Embryonic facial prominence (tissue), 1 donor: ENCODE measurements around the gene DTNB.
"Not testable (repeated sequence)": the region's sequence is repeated elsewhere in the genome, so short reads cannot be mapped to it uniquely, and the experiment has no call there.

Experiments
- DNase-seq: peaks from one replicate; pipeline ENCODE4 v3.0.0-alpha.2; 2016; ENCODE audit errors: extremely low spot score

Gene DTNB

DNA sequence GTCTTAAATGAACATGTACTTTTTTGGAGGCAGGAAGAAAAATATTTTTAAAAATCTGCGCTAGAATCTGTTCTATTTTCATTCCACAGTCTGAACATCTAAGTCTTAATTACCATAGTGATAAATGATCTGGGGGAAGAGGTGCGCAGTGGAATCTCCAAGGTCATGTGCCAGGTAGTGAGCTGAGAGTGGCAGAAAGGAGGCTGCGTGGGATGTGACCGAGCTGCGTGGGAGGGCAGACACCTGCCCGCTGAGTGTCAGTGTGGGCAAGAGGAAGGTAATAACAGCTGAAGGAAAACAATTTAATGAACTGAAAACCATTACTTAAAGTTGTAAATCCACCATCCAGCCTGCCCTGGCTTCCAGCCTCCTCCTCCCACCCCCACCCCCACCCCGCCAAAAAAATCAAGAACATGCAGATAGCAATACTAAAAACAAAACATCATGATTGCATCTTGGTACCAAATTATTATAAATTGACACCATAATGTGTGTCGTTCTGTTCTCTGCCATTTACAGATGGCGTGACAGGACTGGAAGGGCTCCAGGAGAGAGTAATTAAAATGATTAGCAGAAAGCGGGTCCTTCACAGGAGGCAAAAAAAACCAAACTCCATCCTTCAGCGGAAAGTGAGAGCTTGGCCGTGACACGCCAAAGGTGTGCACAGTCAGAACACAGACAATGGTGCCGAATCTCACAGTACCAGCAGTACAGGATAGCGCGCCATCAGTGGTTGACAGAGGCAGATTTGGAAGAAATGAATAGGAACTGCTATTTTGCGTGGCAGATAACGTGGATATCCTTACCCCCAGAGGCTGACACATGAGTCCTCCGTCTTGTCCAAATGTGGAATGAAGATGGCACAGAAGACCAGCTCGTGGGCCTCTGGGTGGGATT is 11.4 kb upstream of the DTNB start:
- DNase-seq = no peak

DNA sequence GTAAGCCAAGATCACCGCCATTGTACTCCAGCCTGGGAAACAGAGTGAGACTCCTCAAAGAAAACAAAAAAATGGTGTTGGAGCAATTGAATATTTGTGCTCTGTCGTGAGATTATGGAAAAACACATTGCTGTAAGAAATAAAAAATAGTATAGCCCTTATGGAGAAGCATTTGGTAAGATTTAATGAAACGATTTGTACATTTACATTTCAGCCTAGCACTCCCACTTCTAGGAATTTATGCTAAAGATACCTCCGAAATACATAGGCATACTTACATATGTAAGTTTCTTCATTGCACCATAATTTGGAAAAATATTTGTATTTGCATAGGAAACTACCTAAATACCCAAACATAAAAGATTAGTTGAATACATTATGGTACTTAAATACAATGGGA is 8.7 kb upstream of the DTNB start:
- no peak for DNase-seq

DNA sequence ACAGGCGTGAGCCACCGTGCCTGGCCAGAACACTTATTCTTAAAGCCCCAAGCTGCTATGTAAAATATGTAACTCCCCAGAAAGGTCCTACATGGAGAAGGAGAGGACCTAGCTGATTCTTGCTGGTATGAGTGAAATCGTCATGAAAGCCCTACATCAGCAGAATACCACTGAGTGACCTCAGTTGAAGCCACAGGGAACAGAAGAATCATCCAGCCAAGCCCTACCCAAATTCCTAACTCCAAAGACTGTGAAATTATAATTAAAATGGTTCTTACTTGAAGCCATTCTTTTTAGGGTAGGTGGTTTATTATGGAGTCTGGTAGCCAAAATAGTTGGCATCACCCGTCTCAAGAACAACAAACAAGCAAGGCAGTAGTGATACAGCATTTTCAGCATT is 4.5 kb upstream of the DTNB start:
- DNase-seq = no peak

DNA sequence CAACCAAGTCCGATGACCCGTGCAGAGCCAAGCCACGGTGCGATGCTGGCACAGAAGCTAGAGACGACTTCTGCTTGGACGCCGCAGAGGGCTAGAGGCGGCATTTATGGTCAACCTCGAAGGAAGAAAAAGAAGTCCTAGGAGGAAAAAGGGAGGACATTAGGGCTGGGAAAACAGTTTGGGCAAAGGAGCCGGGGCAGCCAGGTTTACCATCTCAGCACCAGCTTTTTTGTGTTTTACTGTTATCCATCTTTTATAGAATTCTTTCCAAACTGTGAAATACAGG is 643 bp upstream of the DTNB start:
- DNase-seq = no peak

DNA sequence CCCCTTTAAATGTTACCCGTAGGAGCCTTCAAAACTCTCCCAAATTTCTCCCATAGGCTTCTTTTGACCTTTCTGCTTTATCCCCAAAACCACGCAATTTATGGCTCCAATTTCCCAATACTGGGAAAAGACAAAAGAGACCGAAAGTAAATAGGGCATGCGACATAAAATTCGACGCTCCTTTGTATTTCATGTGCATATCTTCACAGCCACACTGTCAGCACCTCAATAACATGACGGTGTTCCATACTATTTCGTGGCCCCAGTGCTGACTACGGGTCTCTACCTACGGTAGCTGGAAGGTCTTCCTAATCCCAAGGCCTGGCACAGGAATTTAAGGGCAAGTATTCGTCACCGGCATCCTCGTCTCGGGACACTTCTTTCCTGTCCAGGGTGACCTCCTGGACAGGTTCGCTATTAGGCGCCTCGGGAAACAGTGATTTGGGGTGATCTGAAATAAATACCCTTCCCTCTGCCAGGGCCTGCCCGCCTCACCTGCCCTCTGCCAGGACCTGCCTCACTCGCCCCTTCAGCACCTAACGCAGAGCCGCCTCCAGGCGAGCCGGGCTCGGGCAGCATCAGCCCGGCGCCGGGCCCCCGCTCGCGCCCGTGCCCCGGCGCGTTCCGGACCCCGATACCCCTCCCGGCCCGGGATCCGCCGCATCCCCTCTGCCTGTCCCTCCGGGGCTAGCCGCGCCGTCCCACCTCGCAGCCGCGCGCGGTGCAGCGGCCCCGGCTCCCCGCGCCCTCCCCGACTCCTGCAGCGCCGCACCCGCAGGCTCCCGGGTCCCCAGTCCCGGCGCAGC is 680 bp downstream of the DTNB start:
- peak; percentile 49 for DNase-seq

DNA sequence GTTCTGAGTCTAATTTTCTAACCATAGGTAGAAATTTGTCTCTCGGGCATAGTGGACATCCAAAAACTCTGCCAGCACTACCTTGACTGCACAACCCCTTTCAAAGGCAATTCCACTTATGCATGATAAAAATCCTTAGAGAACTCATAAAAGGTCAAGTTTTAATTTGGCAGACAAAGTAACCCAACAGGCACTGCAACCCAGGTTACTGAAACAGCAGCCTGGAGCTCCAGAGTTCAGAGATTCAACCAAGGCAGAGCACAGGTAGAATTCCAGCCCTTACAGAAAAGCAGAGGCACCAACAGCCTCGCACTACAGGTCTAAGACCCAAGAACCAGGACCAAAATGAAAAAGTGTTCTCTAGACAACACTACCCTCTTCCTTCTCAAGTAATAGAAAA is 1.8 kb downstream of the DTNB start:
- DNase-seq = no peak

DNA sequence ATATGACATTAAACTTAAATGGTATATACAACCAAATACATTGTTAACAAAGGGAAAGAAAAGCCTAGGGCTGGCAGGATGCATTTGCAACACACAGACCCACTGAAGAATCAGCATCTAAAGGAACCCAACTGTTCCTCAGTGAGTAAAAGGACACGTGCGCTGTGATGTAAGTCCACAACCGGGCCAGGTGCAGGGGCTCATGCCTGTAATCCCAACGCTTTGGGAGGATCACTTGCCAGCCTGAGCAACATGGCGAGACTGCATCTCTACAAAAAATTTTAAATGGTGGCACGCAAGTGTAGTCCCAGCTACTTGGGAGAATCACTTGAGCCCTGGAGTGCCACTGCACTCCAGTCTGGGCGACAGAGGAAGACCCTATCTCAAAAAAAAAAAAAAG is 3.9 kb downstream of the DTNB start:
- no peak for DNase-seq

DNA sequence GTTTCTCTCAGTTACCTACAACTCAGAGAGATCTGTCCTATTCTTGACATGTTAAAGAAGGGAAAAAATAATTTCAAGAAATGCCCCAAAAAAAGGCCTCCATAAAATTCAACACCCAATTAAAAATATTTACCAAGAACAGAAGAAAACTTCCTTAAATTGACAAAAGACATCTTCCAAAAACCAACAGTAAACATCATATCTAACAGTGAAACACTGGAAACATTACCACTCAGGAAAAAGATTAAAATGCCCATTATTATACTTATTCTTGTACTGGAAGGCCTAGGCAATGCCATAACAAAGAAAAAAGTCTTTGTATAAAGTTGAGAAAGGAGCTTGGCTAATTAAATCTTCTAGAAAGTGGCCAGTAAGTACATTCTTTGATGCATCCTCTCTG is 7.2 kb downstream of the DTNB start:
- DNase-seq = no peak

DNA sequence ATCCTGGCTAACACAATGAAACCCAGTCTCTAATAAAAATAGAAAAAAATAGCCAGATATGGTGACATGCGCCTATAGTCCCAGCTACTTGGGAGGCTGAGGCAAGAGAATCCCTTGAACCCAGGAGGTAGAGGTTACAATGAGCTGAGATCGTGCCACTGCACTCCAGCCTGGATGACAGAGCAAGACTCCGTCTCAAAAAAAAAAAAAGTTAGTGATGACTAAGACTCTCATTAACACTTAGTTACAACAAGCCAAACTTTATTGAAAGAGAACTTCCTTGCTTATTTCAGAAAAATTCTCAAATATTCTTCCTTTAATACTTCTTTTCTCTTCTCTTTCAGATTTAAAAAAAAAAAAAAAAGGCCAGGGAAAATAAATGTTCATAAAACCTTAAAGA is 7.9 kb downstream of the DTNB start:
- not testable (repeated sequence) for DNase-seq

DNA sequence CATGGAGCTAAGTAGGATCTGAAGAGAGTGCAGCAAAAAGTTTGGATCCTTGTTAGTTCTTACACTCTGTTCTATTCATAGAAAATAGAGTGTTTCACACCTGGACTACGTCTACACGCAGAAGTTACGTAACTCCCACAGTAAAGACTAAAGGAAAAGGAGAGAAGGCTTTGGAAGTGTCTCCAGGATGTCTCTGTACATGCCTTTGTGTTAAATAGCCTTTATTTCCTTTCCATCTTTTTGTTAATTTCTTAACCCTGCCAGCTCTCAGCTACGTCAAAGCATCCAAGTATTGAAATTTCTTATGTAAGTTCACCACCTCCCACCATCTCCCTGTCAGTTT is 8.4 kb downstream of the DTNB start:
- DNase-seq = no peak

DNA sequence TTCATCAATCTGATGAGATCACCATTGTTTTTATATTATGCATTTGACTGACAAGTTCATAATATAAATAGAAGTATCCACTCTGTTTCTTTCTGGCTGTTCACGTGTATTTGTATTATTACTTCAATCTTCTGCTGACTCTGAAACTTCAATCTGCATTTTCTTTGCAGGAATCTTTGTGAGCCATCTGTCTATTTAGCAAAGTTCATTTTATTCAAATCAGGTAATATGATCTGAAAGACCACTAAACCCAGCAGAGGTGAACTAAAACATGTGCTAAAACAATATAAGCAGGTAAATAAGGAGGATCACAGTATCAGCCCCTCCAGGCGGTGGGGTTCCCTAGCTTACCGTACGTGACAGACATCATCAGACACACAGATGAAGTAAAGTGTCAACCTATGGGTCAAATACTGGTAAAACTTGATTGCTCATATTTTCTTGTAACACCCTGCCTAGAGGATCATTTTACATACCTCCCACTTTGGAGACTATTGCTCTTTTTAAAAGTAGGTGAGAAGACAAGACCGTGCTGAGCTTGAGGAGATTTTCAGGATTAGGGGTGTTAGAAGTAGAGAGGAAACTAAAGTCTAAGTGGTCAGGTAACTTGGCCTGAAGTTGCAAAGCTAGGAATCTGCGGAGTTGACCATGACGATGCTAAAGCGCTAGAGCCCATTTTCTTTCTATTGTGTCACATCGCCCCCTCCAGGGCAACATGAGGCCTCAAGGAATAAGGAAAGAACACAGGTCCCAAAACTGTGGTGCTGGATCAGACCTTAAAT is 9.0 kb downstream of the DTNB start:
- peak; percentile 43 for DNase-seq

DNA sequence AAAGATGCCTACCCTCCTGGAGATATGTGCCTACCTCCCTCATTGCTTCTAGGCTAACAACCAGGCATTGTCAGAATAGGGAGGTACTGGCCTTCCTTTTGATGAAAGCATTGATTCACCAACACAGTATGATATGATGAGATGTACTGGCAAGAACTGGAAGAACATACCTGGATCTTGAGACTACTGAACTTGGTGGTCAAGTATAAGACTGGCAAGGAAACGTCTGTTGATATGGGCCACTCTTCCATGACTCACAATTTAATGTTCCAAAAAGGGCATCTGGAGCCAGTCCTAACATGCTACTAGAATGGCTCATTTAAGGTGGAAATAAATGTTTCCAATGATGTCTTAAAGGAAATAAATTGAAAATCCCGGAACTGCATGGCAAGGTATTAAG is 18.1 kb downstream of the DTNB start:
- no peak for DNase-seq

DNA sequence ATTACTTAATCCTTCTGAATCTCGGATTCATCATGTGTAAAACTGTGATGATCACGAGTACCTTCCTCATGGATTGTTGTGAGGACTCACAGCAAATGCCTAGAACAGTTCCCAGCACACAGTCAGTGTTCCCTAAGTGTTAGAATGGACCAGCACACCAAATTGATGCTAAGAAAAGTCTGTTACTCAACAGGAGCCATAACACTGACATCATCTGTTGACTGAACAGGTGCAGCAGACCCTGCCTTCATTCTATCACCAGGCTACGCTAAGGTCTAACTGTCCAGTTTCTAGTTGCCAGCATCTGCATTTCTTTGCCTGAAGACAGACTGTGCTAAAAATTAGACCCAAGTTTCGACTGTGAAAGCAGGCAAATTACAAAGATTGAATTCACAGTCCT is 18.6 kb downstream of the DTNB start:
- no peak for DNase-seq

DNA sequence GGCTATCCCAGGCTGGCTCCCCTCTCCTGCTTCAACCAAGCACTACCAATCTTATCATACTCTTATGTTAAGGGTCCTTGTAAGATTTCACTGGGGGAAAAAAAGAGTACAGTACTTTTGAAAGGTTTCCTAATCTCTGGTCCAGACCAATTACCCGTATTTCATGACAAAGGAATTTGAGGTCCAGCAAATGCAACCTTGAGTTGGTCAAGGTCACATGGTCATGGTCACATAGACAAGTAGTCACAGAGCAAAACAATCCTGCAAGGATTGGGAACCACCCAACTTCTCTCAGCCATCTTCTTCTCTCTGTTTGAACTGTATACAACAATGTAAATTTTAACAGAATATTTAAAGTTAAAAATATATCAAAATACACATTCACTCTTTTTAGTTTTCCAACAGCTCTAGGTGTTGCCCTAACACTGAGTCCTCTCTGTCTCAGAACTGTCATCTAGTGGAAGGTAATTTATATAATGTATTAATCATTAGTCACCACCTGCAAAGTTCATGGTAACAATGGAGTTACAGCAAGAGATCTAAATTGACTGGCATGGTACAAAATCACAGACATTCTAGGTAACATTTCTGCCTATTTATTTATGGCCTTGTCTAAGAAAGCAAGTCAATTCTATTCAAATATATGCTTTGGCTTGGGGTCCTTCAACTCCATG is 21.5 kb downstream of the DTNB start:
- no peak for DNase-seq

DNA sequence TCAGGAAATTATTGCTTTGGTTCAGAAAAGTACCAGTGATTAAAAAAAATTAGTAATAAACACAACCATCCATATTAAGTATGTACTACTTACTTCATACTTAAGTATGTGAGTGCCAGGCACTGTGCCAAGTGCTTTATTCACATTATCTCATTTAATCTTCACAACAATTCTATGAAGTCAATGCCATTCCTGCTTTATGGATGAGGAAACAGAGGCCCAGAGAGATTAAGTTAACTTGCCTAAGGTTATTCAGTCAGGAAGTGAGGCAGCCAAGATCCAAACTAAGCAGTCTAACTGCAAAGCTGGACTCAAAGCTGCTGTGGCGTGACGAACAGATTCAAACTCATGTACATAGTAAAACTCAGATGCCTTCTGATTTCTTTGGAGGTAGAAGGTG is 22.3 kb downstream of the DTNB start:
- no peak for DNase-seq

DNA sequence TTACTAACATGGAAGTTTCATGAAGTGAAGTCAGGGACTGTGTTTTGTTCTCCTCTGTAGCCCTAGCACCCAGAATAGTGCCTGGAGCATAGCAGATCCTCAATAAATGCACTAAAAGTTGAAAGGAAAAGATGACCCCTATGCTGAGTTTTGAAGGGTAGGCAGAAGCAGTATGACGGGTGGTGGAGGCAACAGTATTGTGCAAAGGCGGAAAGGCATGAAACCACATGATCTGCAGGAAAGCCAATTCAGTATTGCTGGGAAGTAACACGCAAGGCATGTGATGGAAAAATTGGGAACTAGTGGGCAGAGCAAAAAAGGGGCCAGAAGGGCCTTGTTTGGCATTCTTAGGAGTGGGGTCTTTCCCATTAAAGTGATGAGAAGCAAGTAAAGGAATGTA is 23.1 kb downstream of the DTNB start:
- no peak for DNase-seq

DNA sequence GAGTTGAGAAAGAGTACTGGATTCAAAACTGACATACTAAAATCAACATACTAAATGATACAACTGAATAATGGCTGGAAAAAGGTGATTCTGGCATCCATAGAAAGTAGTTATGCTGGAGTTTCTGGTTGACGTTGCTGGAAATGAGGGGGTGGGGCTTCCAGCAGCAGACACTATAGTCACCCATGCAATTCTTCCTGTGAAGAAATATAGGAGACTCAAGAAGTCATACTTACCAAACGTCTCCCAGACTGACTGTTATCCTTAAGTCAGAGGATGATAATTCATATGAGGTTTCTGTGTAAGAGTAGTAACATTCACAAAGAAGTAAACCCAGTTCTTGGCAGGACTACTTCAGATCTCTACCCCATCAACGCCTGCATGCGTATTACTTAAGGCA is 23.6 kb downstream of the DTNB start:
- no peak for DNase-seq

DNA sequence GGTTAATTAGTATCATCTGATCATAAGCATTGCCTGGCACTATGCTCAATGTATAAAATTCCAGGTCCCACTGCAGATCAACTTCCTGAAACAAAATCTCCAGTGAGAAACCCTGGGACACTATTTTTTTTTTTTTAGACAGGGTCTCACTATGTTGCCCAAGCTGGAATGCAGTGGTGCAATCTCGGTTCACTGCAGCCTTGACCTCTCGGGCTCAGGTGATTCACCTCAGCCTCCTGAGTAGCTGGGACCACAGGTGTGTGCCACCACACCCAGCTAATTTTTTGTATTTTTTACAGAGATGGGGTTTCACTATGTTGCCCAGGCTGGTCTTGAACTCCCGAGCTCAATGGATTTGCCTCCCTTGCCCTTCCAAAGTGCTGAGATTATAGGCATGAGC is 31.1 kb downstream of the DTNB start:
- DNase-seq = no peak

DNA sequence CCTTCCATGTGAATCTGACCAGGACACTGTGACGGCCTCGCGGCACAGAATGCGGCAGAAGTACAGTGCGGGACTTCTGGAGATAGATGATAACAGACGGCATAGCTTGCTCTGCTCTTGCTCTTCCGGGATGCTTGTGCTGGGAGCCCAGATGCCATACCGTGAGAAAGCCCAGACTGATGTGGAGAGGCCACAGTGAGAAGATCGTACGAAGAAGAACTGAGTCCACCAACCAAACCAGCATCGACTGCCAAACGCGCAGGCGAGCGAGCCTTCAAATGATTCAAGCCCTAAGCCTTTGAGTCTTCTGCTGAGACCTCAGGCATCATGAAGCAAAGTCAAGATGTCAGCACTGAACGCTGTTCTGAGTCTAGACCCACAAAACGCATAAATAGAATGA is 33.7 kb downstream of the DTNB start:
- no peak for DNase-seq

DNA sequence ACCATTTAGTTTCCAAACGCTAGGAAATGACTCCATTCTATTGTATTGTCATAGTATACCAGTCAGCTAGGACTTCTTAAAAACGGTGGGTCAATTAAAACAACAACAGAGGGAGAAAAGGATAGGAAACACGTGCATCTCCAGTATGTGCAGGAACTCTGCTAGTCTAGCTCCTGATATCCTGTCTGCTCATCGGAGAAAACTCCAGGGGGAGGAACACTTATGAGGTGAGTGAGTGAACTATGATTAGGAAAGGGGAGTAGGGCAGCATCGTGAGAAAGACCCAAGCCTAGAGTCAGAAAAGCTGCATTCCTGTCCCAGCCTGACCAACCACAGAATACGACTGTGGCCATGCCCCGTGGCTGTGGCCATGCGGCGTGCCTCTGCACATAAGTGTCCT is 34.2 kb downstream of the DTNB start:
- no peak for DNase-seq

DNA sequence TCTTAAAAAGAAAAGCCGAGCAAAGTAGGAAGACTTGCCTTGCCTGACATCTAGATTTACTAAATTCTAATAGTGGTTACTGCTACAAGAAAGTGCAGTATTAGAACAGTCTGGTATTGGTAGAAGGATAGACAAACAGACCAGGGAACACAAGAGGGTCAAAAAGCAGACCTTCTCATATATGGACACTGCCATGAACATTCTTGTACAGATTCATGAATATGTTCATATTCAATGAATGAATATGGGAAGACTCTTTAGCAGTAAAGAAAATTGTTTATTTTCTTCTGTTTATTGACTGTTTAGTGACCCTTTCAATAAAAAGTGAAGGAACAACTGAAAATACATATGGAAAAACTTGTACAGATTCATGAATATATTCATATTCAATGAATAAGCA is 37.6 kb downstream of the DTNB start:
- DNase-seq = no peak

DNA sequence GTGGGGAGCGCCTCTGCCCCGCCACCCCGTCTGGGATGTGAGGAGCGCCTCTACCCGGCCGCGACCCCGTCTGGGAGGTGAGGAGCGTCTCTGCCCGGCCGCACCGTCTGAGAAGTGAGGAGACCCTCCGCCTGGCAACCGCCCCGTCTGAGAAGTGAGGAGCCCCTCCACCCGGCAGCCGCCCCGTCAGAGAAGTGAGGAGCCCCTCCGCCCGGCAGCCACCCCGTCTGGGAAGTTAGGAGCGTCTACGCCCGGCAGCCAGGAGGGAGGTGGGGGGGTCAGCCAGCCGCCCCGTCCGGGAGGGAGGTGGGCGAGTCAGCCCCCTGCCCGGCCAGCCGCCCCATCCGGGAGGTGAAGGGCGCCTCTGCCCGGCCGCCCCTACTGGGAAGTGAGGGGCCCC is 39.6 kb downstream of the DTNB start:
- not testable (repeated sequence) for DNase-seq
